Cardiac muscle cell (in vitro differentiated cells and primary cell): ENCODE measurements around the gene LAG3. TPM values are rescaled to one million over a fixed set of nuclear protein-coding genes. Genes with fewer than 3 reads are reported as not detected.

Experiments used
- DNase-seq, 2 donors: peaks; one replicate each; pipeline versions ENCODE4 v3.0.0 to v3.0.0-alpha.2; 2010 to 2017; ENCODE audit warnings: low read depth in 1 of 2, low spot score in 1 of 2
- H3K27ac ChIP-seq: fragments of 200-600 bp; sonication (generic); 2 replicates; pipeline ENCODE4 v1.5.1; 2016
- H3K27me3 ChIP-seq: fragments of 200-600 bp; sonication (generic); 2 replicates; pipeline ENCODE4 v1.6.0; 2016; ENCODE audit warnings: control low read depth
- H3K36me3 ChIP-seq: fragments of 200-600 bp; sonication (generic); 2 replicates; pipeline ENCODE4 v1.5.1; 2016; ENCODE audit warnings: control low read depth
- H3K4me1 ChIP-seq: fragments of 200-600 bp; sonication (generic); 2 replicates; pipeline ENCODE4 v1.8.1; 2017; ENCODE audit warnings: low read depth, mild to moderate bottlenecking, mixed run types
- H3K4me3 ChIP-seq: fragments of 200-600 bp; sonication (generic); 2 replicates; pipeline ENCODE4 v1.5.1; 2016; ENCODE audit warnings: mild to moderate bottlenecking
- H3K9me3 ChIP-seq: fragments of 200-600 bp; sonication (generic); 2 replicates; pipeline ENCODE4 v1.5.1; 2017; ENCODE audit warnings: low read depth, mild to moderate bottlenecking, control low read depth
- CTCF ChIP-seq: IDR thresholded peaks from 2 replicates; pipeline ENCODE4 v1.5.1; 2012; ENCODE audit warnings: low read depth, mild to moderate bottlenecking, low read length
- polyA plus RNA-seq: library from polyadenylated mRNA; unstranded; fragments of >200 nt; fragmentation: Nextera tagmentation; extraction: Ambion mirVana; gene quantifications from 2 replicates; pipeline ENCODE4 v1.2.1, GENCODE V29; 2016
- total RNA-seq: library from RNA; depleted of rRNA; stranded (reverse); fragments of >200 nt; gene quantifications from 2 replicates; pipeline ENCODE4 v1.2.3, GENCODE V29; 2016

LAG3 gene
- total and polyA plus RNA-seq, 2 experiments from 2014 or later = 0.15 TPM; not detected in 1

GRCh38 chr12:6791931-6792520, 19.7 kb downstream of the LAG3 start:
- no peak for DNase-seq
- no peaks in the 10 kb centered on the region for H3K36me3 ChIP-seq
- peaks cover 16% of the 10 kb centered on the region for H3K4me1 ChIP-seq
- no peak for TF ChIP-seq CTCF
- peak overlapping the region; percentile 75 for H3K27ac ChIP-seq
- no peaks in the 10 kb centered on the region for H3K9me3 ChIP-seq
- no peaks in the 10 kb centered on the region for H3K27me3 ChIP-seq
- no peak overlapping the region for H3K4me3 ChIP-seq

- no peaks in the 10 kb centered on the region for H3K36me3 ChIP-seq
- peak overlapping the region; percentile 75 for H3K27ac ChIP-seq
- no peak for TF ChIP-seq CTCF
- DNase-seq = peak; percentile 32 to 40
- no peak overlapping the region for H3K4me3 ChIP-seq
- peaks cover 21% of the 10 kb centered on the region for H3K4me1 ChIP-seq
- H3K27me3 ChIP-seq = no peaks in the 10 kb centered on the region
- H3K9me3 ChIP-seq = no peaks in the 10 kb centered on the region
These were observed 20.3 kb downstream of the LAG3 start for GRCh38 chr12:6792522-6793201.

GRCh38 chr12:6795088-6795487, 22.8 kb downstream of the LAG3 start:
- no peaks in the 10 kb centered on the region for H3K9me3 ChIP-seq
- H3K4me3 ChIP-seq = no peak overlapping the region
- H3K27me3 ChIP-seq = no peaks in the 10 kb centered on the region
- H3K36me3 ChIP-seq = no peaks in the 10 kb centered on the region
- no peak overlapping the region for H3K27ac ChIP-seq
- no peak for TF ChIP-seq CTCF
- no peak for DNase-seq
- H3K4me1 ChIP-seq = peaks cover 21% of the 10 kb centered on the region

- TF ChIP-seq CTCF = no peak
- peaks cover 21% of the 10 kb centered on the region for H3K4me1 ChIP-seq
- no peak for DNase-seq
- no peak overlapping the region for H3K4me3 ChIP-seq
- H3K36me3 ChIP-seq = no peaks in the 10 kb centered on the region
- H3K27ac ChIP-seq = no peak overlapping the region
- no peaks in the 10 kb centered on the region for H3K27me3 ChIP-seq
- no peaks in the 10 kb centered on the region for H3K9me3 ChIP-seq
These were observed 24.3 kb downstream of the LAG3 start for GRCh38 chr12:6796576-6796975.

GRCh38 chr12:6799147-6799546, 26.8 kb downstream of the LAG3 start:
- Histone ChIP-seq H3K4me3 (no peak overlapping the region), H3K4me1 (peaks cover 13% of the 10 kb centered on the region), H3K9me3 (no peaks in the 10 kb centered on the region), H3K27ac (no peak overlapping the region), H3K27me3 (no peaks in the 10 kb centered on the region), H3K36me3 (no peaks in the 10 kb centered on the region)
- TF ChIP-seq CTCF = no peak
- DNase-seq = no peak
